Loucy (cell line): Measurements from ENCODE around the gene RNASE7.

ENCODE experiments used
- H2AFZ ChIP-seq: fragments of 200-600 bp; sonication (generic); 2 replicates; pipeline ENCODE4 v1.6.0; 2016; ENCODE audit warnings: antibody characterized with exemption, mild to moderate bottlenecking, low read length, moderate library complexity
- H3F3A ChIP-seq: fragments of 200-600 bp; 2 replicates; pipeline ENCODE4 v1.6.0; 2016; ENCODE audit warnings: antibody characterized with exemption, low read depth, mild to moderate bottlenecking
- H3K27me3 ChIP-seq: fragments of 200-600 bp; sonication (generic); 2 replicates; pipeline ENCODE4 v1.6.1; 2014; ENCODE audit warnings: low read length, mild to moderate bottlenecking; ENCODE audit not compliant: insufficient read depth, poor library complexity, severe bottlenecking
- H3K36me3 ChIP-seq: fragments of 200-600 bp; sonication (generic); 2 replicates; pipeline ENCODE4 v1.6.1; 2016; ENCODE audit warnings: low read length; ENCODE audit not compliant: insufficient read depth
- H3K4me1 ChIP-seq: fragments of 200-600 bp; sonication (generic); 2 replicates; pipeline ENCODE4 v1.5.1; 2014; ENCODE audit warnings: low read length, mild to moderate bottlenecking; ENCODE audit not compliant: insufficient read depth, poor library complexity, severe bottlenecking
- H3K4me2 ChIP-seq: fragments of 200-600 bp; sonication (generic); 2 replicates; pipeline ENCODE4 v1.6.0; 2014; ENCODE audit warnings: antibody characterized with exemption, low read length, low read depth, mild to moderate bottlenecking; ENCODE audit not compliant: poor library complexity, severe bottlenecking
- H3K4me3 ChIP-seq: fragments of 200-600 bp; sonication (generic); 2 replicates; pipeline ENCODE4 v1.5.1; 2014; ENCODE audit warnings: low read length, mild to moderate bottlenecking, mixed read lengths; ENCODE audit not compliant: poor library complexity, severe bottlenecking
- H3K79me2 ChIP-seq: fragments of 200-600 bp; sonication (generic); 2 replicates; pipeline ENCODE4 v1.6.1; 2014; ENCODE audit warnings: low read length; ENCODE audit not compliant: insufficient read depth
- H3K9ac ChIP-seq: fragments of 200-600 bp; sonication (generic); 2 replicates; pipeline ENCODE4 v1.6.0; 2014; ENCODE audit warnings: mild to moderate bottlenecking, low read depth, low read length, moderate library complexity; ENCODE audit not compliant: poor library complexity, severe bottlenecking
- H3K9me2 ChIP-seq: fragments of 200-600 bp; sonication (generic); replicated peaks from 2 replicates; pipeline ENCODE4 v1.6.1; 2016; ENCODE audit warnings: low read depth, low read length, mixed read lengths
- H3K9me3 ChIP-seq: fragments of 200-600 bp; sonication (generic); 2 replicates; pipeline ENCODE4 v1.6.1; 2014; ENCODE audit warnings: mild to moderate bottlenecking, antibody characterized with exemption, low read length, low read depth; ENCODE audit not compliant: insufficient read depth
- H4K20me1 ChIP-seq: fragments of 200-600 bp; sonication (generic); 2 replicates; pipeline ENCODE4 v1.6.0; 2014; ENCODE audit warnings: antibody characterized with exemption, low read length, mild to moderate bottlenecking; ENCODE audit not compliant: insufficient read depth, poor library complexity, severe bottlenecking
- CTCF ChIP-seq: fragments of 200-600 bp; sonication (generic); conservative IDR thresholded peaks from 2 replicates; pipeline ENCODE4 v1.5.1; 2014; ENCODE audit warnings: mild to moderate bottlenecking, antibody characterized with exemption, low read length
- EZH2phosphoT487 ChIP-seq: fragments of 200-600 bp; IDR thresholded peaks from 2 replicates; pipeline ENCODE4 v1.6.1; 2018; ENCODE audit warnings: antibody characterized with exemption, mild to moderate bottlenecking, moderate library complexity, borderline replicate concordance

Gene RNASE7

GRCh38 chr14:21024585-21025370, 17.4 kb upstream of the RNASE7 start, which contains the start of gene NDRG2:
TSS of gene NDRG2 (minus strand) at chr14:21025061. CDS start at chr14:21023315, 1,746 bp downstream.
- H3K79me2 ChIP-seq, result 0 out of 2 replicates have a peak, but pooled peaks cover 5% of the 10 kb centered on the region

GRCh38 chr14:21025371-21026273, 16.5 kb upstream of the RNASE7 start:
- 0 out of 2 replicates have a peak, but pooled peaks cover 5% of the 10 kb centered on the region for H3K79me2 ChIP-seq
- no peaks in the 10 kb centered on the region for H3K9me3 ChIP-seq
- no peaks in the 10 kb centered on the region for H3F3A ChIP-seq
- H3K4me1 ChIP-seq, result peaks cover 11% of the 10 kb centered on the region
- H4K20me1 ChIP-seq, result no peaks in the 10 kb centered on the region
- H3K36me3 ChIP-seq, result no peaks in the 10 kb centered on the region
- no peaks in the 10 kb centered on the region for H3K9me2 ChIP-seq
- peak overlapping the region; percentile 88 for H3K4me3 ChIP-seq
- H3K27me3 ChIP-seq, result no peaks in the 10 kb centered on the region
- H3K4me2 ChIP-seq, result peak overlapping the region; percentile 89
- no peak for TF ChIP-seq EZH2phosphoT487
- TF ChIP-seq CTCF, result no peak
- peak overlapping the region; percentile 87 for H2AFZ ChIP-seq
- H3K9ac ChIP-seq, result peak overlapping the region; percentile 84

More at GRCh38 chr14:21024585-21025370, 17.4 kb upstream of the RNASE7 start, which contains the start of gene NDRG2:
- H2AFZ ChIP-seq, result peak within 1 kb of the TSS; percentile 87
- no peaks in the 10 kb centered on the region for H3K9me2 ChIP-seq
- peak within 1 kb of the TSS; percentile 89 for H3K4me2 ChIP-seq
- peaks cover 11% of the 10 kb centered on the region for H3K4me1 ChIP-seq
- H3F3A ChIP-seq, result no peaks in the 10 kb centered on the region
- peak within 1 kb of the TSS; percentile 88 for H3K4me3 ChIP-seq
- H3K9ac ChIP-seq, result peak within 1 kb of the TSS; percentile 84
- H4K20me1 ChIP-seq, result no peaks in the 10 kb centered on the region
- H3K27me3 ChIP-seq, result no peaks in the 10 kb centered on the region
- H3K36me3 ChIP-seq, result no peaks in the 10 kb centered on the region
- TF ChIP-seq CTCF, result no peak
- no peak for TF ChIP-seq EZH2phosphoT487
- H3K9me3 ChIP-seq, result no peaks in the 10 kb centered on the region

GRCh38 chr14:21026274-21026987, 15.7 kb upstream of the RNASE7 start:
- Histone ChIP-seq H2AFZ (no peak overlapping the region), H3K9me3 (no peaks in the 10 kb centered on the region), H3K9me2 (no peaks in the 10 kb centered on the region), H3K27me3 (no peaks in the 10 kb centered on the region), H3F3A (no peaks in the 10 kb centered on the region), H3K36me3 (no peaks in the 10 kb centered on the region), H3K79me2 (0 out of 2 replicates have a peak, but pooled peaks cover 5% of the 10 kb centered on the region), H4K20me1 (no peaks in the 10 kb centered on the region), H3K9ac (no peak overlapping the region), H3K4me3 (no peak overlapping the region), H3K4me1 (peaks cover 11% of the 10 kb centered on the region), H3K4me2 (no peak overlapping the region)
- TF ChIP-seq EZH2phosphoT487 (no peak), CTCF (no peak)
